Cortex of kidney (tissue), 1 donor: ENCODE data around the gene L3MBTL4.
"Not testable (repeated sequence)": the region's sequence is repeated elsewhere in the genome, so short reads cannot be mapped to it uniquely, and the experiment has no call there.

Experiments used
- DNase-seq: peaks from one replicate; lab custom pipeline; 2025; lab: John Stamatoyannopoulos, UW

Gene L3MBTL4

DNA sequence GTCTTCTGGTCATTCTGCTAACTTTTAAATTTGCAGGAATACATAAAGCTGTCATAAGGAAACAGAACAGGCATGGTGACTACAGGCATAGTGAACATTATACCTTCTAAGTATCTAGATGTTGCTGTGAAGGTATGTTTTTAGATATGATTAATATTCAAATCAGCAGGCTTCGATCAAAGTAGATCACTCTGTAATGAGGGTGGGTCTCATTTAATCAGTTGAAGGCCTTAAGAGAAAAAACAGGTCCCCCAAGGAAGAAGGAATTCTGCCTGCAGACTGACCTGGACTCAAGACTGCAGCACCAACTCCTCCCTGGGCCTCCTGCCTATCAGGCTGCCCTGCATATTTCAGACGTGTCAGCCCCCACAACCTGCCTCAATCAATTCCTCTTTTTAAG is 104.0 kb downstream of the L3MBTL4 start:
- DNase-seq = no peak

DNA sequence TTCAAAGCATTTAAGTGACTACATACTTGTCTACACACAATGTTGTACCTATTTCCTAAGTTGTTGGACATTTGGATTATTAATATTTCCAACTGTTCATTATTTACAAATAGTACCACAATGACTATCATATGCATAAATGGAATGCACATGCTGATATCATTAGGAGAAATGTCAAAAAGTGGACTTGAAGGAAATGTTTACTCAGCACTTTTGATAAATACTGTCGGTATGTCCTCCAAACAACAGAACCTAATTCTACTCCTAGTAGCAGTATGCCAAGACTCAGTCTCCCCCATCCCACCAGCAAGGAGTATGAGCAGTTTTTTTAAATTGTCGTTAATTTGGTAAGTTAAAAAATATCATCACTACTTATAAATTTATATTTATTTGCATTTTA is 116.8 kb downstream of the L3MBTL4 start:
- DNase-seq = no peak

DNA sequence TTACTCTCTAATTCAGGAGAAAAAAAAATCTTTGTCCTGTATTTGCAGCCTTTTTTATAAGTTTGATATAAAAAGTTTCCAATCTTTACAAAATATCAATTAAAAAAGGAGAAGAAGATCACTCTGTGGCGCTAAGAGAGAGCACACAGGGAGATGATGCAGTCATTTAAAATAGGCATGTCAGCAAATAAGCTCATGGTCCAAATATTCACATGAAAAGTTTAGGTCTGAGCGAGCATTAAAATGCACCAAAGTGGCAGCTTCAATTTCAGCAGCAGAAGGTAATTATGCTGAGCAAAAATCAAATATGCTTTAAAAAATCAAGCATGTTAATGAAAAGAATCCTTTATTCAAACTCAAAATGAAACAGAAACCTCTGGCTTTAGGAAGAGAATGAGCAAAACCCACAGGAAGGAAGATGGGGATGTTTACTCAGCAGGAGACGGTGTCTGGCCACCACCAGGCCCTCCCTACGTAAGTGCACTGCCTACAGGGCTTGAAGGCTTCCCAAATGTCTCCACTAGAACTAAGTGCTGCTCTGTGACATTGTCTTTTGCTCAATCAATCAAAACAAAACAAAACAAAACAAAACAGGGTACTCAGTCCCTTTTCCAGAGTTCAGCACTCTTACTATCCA is 120.4 kb downstream of the L3MBTL4 start:
- DNase-seq = no peak

DNA sequence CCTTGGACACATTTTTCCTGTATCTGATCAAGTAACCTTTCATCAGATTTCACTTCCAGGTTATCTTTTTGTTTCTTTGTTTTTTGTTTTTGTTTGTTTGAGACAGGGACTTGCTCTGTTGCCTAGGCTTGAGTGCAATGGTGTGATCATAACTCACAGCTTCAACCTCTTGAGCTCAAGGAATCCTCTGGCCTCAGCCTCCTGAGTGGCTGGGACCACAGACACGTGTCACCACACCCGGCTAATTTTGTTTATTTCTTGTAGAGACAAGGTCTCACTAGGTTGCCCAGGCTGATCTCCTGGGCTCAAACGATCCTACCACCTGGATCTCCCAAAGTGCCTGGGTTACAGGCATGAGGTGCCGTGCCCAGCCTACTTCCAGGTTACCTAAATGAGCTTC is 124.9 kb downstream of the L3MBTL4 start:
- DNase-seq = no peak

DNA sequence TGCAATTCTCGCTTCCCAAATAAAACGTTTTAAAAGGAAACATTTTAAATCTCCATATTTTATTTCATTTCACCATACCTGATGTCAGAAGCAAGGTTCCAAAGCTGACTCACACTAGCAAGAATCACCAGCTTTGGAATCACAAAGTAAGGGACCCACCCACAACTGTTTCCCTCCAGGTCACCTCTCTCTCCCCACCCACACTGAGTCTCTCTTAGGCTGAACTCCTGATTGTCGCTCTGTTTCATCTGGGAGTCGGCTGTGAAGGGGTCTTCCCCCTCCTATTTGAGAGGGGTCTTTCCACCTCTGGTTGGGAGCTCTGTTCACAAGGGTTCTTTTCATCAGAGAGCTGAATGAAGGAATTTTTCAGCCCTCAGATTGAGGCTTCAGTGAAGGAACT is 128.1 kb downstream of the L3MBTL4 start:
- no peak for DNase-seq

DNA sequence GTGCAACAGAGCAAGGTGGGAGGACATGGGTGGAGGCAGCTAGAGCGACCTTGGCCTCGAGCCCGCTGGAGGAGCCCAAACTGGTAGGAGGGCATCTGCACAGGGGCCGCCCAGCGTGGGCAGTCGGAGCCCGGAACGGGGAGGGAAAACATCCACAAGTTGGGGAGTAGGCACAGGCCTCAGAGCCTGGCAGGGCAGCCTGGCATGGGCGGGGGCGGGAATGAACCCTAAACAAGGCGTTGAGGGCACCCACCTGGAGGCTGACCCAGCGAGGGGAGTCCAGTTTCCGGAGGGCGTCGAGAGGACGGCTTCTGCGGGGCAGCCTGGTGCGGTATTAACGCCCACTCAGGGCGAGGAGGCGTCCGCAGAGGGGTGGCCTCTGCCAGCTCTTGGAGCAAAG is 129.9 kb downstream of the L3MBTL4 start:
- no peak for DNase-seq

DNA sequence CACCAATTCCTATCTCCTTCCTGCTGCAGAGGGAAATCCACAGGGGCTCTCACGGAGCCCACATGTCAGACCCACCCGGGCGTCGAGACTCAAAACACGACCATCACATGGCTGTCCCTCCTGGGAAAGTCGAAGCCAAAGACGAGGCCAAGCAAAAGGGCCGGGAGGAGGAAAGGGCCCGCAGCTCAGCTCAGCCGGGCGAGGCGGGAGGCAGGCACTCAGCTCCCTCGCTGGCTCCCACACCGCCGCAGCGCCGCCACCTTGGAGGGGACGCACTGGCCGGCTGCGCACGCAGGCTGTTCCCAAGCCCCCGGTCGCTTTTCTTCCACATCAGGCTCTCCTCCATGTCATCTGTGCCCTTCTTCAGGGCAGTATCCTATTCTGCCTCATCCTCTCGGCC is 130.4 kb downstream of the L3MBTL4 start:
- DNase-seq = no peak

DNA sequence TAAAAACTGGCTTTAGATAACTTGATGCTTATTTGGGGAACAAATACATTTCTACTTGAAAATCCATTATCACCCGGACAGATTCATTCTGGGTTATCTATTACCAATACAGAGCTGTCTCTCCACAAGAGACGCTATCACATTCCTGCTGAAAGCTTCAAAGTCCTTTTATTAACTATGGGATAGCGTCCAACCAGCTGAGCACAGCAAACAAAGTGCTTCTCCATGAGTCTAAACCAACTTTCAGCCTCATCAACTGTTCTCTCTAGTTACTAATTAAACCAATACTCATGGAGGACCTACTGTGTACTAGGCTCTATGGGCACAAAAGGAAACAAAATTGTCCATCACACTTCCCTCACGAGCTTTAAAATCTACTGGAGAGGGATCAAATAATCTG is 132.8 kb downstream of the L3MBTL4 start:
- DNase-seq = no peak

DNA sequence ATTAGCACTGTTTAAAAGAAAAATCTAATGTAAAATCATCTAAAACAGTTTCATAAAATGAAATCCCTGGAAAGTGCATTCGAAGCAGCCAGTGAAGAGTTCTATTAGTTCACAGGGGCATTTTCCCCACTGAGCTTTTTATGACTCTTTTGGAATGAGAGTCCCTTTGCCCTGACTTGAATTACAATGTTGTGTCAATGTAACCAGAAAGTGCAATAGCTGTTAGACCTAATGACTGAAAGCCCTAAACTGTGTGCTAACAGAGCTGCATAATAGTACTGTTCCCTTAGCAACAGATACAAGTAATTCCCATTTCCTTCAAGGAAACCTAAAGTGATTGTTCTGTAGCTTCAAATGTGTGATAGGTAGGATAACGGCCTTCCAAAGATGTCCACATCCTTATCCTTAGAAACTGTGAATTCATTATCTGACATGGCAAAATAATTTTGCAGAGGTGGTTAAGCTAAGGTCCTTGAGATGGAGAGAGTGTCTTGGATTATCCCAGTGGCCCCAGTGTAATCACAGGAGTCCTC is 134.4 kb downstream of the L3MBTL4 start:
- no peak for DNase-seq

DNA sequence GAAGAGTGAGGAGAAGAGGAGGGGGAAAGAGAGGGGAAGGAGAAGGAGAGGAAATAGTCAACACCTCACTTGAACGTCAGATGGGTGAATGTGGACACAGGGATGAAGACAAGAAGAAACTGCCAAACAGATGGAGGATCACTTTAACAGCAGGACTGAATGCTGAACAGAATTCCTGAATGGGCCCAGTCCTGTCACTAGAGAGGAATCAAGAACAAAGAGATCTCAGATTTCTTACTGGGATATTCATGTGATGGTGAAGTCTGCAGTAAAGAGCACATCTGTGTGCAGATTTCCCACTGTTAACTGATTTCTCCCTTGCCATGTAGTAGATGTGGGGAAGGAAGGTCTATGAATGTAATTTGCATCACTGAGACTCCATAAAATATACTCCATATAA is 135.4 kb downstream of the L3MBTL4 start:
- no peak for DNase-seq

DNA sequence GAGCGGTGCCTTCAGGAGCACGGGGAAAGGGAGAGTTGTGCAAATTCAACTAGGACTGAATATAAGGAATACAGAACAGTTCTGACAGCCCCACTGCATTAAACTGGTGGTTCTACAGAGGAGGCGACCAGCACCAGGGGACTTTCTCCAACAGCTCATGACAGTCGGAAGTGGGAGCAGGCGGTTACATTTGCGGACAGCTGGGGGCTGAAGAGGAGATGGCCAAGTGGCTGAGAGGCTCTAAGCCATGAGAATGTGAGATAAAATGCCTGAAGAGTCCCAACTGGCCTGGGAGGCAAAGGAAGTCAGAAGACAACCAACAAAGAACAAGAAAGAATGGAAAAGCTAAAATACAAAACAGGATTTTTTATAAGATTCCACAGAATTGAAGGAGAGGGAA is 141.3 kb downstream of the L3MBTL4 start:
- no peak for DNase-seq

DNA sequence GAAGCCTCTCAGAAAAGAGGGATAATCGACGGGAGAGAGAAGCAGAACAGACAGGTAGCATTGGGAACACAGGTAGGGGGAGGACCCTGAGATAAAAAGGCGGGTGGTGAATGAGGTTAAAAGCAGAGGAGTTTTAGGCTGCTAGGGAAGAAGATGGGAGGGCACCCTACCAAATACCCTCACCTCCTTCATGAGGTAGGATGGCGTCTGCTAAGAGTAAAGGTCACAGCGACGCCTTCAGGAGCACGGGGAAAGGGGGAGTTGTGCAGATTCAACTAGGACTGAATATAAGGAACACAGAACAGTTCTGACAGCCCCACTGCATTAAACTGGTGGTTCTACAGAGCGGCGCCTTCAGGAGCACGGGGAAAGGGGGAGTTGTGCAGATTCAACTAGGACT is 142.6 kb downstream of the L3MBTL4 start:
- not testable (repeated sequence) for DNase-seq

DNA sequence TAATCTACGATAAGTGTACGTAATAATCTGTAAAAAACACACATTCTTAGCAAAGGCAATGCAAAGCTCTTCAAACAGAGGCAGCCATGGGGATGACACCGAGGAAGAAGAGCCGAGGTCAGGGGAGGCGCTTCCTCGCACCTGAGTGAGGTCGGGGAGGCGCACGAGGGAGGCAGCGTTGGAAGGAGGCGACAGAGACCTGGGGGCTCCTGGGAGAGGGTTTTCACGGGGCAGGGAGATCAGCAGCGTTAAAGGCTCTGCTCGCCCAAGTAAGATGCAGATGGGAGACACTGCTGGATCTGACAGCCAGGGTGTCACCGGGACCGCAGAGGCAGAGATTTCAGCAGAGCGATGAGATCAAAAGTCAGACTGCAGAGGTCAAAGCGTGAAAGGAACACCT is 143.1 kb downstream of the L3MBTL4 start:
- no peak for DNase-seq

DNA sequence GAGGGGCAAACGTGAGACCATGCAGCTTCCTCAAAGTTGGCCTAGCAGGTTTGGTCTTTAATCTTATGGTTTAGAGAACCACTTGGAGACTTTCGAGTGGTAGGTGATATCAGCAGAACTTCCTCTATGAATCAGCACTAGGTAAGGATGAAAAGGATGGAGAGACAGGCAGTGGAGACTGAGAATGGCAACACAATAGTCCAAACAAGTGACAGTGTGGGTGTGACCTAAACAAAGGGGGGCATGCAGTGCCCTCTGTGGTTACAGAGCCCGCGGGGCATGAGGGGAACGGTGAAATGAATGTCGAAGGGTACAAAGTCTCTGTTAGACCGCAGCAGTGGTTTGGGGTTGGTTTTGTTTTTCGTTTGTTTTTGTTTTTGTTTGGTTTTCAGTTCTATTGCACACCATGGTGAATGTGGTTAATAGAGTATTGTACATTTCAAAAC is 143.9 kb downstream of the L3MBTL4 start:
- DNase-seq = no peak

DNA sequence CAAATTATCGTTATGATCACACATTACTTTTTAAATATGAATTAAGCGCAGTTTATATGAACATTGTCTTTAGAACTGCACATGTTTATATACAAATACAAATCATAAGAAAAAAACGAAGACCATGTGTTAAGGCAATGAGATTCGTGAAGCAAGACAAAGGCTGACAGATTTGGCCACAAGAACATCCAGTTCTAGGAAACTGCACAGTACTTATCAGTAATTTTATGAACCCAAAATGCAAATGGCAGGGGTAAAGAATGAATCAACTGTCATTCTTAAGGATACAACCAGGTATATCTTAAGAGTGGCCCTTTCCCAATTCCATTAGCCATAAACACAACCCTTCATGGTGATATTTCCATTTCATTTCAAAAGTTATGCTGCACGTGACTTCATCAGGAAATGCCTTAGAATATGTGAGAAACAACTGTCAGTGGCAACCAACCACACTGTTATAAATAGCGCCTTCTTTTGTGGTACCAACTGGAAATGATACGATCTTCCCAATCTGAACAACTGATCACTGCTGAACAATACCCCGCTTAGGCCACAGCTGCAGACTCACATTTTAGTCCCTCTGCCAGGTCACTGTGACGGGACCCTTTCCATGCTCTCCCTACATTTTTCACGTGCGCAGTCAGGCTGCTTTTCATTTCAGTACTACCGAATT is 144.9 kb downstream of the L3MBTL4 start:
- DNase-seq = no peak

DNA sequence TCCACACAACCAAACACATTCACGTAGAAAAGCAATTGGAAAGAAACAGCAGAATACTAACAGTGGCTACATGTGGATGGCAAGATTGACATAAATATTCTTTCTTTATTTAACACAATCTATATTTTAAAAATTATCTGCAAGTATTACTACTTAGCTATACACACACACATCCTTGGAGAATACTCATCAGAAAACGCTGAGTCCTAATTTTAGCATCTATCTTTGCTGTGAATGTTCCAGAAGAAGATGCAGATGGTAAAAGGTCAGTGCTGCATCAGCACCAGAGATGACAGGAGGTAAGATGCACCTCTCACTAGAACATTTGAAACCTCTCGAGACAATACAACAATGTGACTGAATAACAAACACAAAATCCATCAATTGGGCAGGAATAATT is 148.5 kb downstream of the L3MBTL4 start:
- DNase-seq = no peak

DNA sequence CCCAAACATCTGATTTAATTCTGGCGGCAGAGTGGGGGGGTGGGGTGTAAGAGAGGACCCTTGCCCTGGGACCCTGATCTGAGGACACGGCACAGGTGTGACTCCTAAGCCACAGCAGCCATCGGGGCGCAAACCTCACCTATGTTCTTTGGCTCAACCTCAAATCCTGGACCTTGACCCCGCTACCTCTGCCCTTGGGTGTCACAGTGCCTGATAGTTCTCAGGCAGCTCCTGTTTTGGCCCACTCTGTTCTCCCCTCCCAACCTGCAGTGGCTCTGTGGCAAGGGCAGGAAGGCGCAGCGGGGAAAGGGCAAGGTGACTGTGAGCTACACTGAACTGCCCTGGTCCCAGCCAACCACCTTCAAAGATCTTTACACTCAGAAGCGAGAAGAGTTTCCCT is 152.8 kb downstream of the L3MBTL4 start:
- no peak for DNase-seq

DNA sequence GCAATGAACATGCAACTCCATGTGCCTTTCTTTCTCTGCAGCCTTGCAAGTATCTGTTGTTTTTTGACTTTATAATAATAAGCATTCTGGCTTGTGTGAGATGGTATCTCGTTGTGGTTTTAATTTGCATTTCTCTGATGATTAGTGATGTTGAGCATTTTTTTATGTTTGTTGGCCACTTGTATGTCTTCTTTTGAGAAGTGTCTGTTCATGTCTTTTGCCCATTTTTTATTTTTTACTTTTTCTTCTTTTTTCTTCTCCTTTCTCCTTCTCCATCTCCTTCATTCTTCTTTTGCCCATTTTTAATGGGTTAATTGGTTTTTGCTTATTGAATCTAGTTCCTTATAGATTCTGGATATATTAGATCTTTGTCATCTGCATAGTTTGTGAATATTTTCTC is 155.4 kb downstream of the L3MBTL4 start:
- DNase-seq = not testable (repeated sequence)

DNA sequence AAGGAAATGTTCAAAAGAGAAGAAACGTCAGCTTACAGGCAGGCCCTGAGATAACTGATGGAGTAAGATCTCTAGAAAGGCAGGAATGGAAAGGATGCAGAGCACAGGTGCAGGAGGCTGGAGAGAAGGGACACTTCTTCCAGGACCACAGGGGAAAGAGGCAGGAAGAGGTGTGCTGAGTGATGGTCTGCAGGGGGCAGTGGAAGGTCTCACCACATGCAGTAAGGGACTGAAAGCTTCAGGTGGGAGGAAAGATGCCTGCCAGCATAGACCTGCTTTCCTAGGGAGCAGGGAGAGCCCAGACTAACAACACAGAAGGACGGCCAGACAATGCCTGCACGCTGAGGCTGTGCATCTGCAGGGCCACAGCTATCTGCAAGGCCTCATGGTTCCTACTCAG is 156.8 kb downstream of the L3MBTL4 start:
- DNase-seq = no peak

DNA sequence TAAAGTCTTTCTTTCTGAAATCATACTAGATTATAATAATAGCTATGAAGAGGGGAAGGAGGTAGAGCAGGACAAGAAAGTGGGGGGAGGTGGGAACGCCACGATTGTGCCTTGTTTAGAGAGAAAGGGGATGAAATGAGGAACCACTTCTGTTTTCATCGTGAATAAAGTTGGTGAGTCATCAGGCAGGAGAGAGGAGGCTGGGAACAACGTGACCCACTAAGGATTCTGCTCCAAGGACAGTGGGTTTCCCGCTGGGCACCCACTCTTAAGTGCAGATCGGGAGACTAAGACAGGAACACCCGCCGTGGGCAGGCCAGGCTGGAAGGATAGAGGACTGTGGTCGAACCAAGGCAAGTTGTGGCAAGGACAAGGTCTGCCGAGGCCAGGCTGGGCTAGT is 158.2 kb downstream of the L3MBTL4 start:
- no peak for DNase-seq

DNA sequence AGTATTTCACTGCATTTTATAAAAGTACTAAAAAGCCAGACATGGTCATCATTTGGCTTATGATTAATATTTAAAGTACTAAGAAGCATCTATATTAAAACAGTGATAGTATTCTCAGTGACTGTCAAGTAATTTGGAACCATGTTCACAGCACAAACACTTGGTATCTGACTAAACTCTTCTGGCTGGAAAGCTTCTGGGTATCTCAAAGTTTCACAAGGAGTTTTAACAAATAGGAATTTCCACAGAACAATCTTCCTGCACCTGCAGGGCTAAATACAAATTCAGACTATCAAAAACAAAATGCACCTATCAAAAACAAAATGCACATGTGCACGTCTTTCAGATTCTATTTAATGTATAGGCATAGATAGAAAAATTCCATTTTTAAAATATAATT is 158.8 kb downstream of the L3MBTL4 start:
- DNase-seq = no peak

DNA sequence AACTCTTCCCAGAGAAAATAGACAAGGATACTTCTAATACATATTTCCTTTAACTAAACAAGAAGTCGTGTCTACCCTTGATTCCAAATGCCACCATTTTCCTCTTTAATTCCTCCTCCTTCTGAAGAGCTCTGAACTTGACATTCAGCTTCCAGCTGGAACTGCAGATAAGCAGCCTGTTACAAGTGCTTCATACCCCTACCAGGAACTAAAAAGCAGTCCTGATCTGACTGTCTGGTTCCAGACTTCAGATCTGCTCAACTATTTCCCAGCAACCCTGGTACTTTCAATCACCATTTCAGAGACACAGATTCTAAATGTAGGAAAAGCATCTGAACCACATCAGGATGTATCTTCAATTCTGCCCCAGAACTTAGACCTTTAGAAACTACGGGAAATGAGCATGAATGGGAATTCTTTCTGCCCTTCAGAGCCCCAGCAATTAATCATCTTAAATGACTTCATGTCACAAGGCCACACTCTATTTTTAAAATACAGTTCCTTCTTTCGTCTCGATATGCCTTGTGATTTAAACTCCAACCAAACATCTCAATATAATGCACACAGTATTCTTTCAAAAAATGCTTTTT is 159.5 kb downstream of the L3MBTL4 start:
- no peak for DNase-seq

DNA sequence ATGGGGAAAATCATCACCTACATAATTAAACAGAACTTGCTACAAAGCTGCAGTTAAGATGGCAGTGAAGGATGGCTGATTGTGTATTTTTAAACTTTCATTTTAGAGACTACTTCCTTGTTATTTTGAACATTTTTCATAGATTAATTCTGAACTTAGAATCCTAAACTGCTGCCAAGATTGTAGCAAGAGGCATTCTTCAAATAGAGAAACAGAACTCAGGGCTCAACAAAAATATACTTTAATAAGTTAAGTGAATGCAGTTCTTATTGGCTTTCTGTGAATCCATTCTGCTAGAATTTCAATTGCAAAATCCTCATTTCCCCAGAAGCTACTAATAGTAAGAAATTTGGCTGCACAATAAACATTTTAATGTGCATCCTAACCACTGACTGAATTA is 160.3 kb downstream of the L3MBTL4 start:
- DNase-seq = no peak
